ENCODE measurements around the gene SMIM32.

- TF ChIP-seq RAD21 (conservative IDR thresholded peaks at IDR 0.05) (no peak), CTCF (IDR thresholded peaks at IDR 0.05; ENCODE audit: poor library complexity, severe bottlenecking) (no peak), EP300 (conservative IDR thresholded peaks at IDR 0.05; ENCODE audit: poor library complexity, severe bottlenecking) (no peak), REST (IDR thresholded peaks at IDR 0.05; ENCODE audit: borderline replicate concordance) (no peak)
These were observed 4.6 kb upstream of the SMIM32 start for GRCh38 chr5:136197462-136198142.
